HG02763 (cell line): ENCODE measurements around the gene IL12A.

ENCODE experiments used
- ATAC-seq: cut with Tn5 transposase; IDR thresholded peaks from one replicate; pipeline ENCODE4 v1.9.1; 2021; ENCODE audit warnings: mild to moderate bottlenecking, moderate library complexity; ENCODE audit not compliant: unreplicated experiment

The IL12A gene

DNA sequence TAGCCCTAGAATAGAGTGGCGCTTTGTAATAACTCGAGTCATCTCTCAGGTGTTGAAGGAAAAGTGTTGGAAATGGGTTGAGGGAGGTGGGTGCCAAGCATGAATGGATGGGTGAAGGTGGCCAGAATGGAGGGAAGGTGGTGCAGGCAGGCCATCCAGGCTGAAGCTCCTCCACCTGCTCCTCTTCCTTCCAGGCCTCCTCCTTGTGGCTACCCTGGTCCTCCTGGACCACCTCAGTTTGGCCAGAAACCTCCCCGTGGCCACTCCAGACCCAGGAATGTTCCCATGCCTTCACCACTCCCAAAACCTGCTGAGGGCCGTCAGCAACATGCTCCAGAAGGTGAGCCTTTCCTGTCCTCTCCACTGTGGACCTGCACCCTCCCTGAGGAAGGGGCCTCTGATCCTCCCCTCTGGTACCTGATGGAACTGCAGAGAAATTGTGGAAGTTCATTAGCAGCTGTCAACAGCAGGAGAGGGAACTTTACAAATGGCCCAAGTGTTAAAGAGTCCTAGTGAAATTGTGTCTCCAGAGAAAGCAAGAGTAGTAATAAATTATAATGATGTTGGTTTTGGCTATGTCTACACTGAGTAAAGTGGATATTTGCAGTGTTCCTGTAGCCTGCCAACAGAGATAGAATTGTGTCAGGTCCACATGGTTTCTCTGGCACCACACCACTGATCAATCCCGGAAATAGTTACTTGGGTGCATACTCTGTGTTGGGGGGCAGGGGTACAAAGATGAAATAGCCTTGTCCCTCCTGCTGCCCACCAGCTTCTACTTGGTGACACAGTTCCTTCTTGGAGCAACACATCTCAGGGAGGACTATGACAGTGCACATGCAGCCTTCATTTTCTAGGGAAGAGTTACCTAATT lies 1.6 kb downstream of the IL12A start:
- ATAC-seq: no peak

DNA sequence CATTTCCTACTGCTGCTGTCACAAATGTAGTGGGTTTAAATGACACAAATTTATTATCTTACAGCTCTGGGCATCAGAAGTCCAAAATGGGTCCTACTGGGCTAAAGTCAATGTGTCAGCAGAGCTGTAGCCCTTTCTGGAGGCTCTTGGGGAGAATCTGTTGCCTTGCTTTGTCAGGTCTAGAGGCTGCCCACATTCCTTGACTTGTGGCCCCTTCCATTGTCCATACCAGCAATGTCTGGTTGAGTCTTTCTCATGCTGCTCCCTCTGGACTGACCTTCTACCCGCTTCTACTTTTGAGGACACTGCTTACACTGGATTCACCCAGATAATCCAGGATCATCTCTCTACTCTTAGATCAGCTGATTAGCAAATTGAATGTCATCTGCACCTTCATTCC lies 3.0 kb downstream of the IL12A start:
- ATAC-seq: no peak

DNA sequence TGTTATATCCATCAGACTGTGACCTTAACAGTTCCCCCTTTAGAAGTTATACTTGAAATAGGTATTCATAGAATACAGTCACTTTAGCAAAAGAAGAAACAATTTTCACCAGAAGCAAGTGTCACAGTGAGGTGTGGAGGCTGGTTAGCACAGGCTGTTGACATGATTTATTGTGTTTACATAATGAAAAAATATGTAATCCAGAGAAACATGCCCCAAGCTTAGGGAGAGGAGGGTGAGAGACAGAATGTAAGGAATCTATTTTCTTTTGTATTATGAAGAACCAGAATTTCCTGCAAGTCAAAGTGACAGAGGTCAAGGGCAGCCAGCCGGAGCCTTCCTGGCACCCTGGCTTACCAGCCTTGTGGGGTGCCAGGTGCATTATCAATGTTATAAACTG lies 4.0 kb downstream of the IL12A start:
- no peak for ATAC-seq

DNA sequence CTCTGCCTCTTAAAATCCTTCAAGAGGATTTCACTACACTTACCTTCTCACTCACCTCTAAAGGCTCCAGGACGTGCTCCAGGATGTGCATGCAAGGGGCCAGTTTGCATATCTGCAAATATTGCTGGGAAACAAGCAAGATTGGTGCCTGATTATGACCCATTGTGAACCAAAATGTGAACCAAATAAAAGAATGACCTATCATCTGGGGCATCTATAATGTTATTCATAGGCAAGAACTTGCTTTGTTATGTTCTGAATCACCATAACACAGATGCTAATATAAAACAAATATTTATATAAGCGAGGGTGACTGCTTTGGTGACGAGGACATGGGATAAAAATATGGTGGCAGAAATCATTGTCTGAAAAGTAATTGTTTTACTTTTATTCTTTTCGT lies 5.5 kb downstream of the IL12A start:
- no peak for ATAC-seq

DNA sequence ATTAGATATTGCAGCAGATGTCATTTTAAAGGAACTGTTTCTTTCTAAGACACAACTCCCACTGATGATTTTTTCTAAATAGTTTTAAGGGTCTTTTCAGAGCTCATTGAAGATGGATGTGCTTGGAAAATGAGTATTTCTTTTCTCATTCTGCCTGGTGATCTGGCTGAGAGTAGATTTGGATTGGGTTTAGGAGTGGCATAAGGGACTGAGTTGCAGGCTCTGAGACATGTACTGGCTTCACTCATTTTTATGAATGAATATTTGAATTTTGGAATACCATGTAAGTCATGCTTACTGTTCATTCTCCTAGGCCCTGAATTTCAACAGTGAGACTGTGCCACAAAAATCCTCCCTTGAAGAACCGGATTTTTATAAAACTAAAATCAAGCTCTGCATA lies 6.5 kb downstream of the IL12A start:
- no peak for ATAC-seq

DNA sequence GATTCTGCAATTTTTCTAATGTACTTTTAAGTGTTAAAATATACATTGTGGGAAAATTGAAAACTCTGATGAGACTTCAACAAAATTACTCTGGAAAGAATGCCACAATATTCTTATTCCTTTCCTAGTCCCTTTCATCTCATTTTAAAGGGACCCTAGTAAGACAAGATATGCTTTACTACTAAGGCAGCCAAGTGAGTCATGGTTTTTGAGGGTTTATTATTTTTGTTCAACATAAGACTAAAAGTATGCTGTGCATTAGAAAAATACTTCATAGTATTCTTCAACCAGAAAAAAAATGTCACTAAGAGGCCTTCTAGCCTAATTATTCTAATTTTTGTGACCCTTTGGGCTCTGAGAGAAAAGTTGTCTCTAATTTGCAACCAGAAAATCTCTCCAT lies 7.4 kb downstream of the IL12A start:
- no peak for ATAC-seq

DNA sequence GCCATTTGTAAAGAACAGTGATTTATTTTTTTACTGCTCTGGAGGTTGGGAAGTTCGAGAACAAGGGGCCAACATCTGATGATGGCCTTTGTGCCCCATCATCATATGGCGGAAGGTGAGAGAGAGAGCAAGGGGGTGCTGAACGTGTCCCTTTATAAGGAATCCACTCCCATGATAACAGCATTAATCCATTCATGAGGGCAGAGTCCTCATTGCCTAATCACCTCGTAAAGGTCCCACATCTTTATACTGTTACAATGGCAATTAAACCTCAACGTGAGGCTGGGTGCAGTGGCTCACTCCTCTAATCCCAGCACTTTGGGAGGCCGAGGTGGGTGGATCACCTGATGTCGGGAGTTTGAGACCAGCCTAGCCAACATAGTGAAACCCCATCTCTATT lies 8.3 kb downstream of the IL12A start:
- ATAC-seq: no peak

DNA sequence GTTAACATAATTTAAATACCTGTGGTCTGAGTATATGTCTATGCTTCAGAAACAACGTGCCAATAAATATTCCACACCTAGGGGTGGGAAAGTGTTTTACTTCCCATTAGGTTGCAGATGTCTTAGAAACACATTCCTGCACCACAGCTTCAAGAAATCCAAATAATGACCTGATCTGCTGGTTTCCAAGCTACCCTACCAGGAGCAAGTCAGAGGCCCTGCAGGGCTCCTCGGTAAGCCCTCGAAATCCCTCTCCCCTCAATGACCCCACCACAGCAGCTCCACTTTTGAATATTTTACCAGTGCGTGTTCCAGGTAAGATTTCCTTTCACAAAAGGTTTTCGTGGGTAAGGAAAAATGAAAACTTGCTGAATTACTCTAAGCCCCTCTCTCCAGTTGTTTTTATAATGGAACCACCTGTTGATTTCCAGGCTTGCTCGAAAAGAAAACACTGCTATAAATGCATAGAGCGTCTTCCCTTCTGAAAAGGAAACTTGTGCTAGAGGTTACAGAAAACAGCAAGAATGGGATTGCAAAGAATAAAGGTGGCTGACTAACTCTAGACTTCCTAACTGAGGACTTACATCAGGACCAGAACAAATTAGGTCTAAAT lies 12.6 kb downstream of the IL12A start:
- no peak for ATAC-seq

DNA sequence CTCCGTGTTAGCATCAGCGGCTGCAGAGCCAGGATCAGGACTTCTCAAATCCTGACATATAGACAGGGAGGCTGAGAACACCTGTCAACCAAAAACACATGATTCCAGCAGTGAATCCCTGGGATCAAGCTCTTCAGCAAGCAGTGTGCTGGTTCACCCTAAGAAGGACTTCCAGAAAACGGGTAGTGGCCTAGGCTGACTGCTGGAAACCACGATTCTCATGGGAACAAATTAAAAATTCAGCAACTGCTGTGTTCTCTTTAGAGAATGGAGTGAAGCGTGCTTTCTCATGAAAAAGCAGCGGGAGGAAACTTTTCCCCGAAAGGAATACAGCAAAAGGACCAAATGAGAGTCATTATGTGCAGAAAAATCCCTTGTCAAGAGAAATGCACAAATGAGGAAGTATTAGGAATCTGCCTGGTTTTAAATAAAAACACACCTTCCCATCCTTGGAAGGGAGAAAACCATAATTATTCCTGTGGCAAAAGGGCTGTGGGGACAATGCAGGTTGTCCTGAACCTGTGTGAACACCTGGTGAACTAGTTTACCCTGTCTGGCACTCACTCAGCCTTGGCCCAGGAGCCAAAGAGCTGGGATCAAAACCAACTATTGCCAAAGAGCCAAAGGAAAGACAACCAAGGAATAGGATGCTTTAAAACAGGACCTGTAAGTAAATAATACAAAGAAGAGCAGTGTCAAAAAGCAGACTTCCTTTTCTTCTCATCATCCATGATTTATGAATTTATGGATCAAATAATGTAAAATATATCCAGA lies 13.4 kb downstream of the IL12A start:
- no peak for ATAC-seq

DNA sequence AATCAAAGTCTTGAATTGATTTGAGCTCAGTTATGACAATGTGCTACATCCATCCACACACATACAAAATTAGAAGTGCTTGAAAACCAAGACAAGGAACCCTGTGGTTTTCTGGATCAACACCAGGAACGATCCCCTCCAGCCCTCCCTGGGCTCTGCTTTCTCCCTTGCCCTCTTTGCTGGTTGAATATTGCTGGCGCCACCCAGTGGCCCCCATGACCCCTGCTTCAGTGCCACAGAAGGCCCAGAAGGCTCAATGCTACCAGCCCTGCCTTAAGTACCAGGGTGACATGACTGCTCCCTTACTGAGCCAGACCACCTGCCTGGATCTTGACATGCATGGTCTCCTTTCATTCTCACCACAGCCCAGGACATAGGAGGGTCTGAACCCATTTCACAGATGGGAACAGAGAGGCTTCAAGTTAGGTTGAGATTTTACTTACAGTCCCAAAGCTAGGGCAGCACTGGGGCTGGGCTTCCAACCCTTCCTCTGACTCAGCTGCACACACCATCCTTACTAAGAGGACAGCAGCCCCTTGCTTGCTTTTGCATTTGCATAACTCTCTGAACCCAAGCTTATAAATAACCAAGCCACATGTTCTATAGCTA lies 15.0 kb downstream of the IL12A start:
- ATAC-seq: peak; percentile 77

DNA sequence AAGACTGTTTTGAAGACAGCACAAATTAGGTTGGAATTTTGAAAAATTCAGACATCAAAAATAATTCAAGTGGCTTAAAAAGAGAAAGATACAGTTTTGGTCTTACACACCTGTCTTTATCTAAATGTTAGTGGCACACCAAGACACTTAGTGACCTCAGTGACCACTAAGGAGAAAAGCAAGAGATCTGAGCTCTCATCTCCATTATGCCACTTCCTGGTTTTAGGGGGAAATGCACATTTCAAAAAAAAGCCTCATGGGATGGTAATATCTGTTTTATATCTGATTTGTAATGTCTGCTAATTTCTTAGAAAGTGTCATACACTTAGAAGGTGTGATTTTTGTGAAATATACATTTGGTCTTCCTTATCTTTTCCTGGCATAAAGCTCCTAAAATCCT lies 16.4 kb downstream of the IL12A start:
- ATAC-seq: no peak

DNA sequence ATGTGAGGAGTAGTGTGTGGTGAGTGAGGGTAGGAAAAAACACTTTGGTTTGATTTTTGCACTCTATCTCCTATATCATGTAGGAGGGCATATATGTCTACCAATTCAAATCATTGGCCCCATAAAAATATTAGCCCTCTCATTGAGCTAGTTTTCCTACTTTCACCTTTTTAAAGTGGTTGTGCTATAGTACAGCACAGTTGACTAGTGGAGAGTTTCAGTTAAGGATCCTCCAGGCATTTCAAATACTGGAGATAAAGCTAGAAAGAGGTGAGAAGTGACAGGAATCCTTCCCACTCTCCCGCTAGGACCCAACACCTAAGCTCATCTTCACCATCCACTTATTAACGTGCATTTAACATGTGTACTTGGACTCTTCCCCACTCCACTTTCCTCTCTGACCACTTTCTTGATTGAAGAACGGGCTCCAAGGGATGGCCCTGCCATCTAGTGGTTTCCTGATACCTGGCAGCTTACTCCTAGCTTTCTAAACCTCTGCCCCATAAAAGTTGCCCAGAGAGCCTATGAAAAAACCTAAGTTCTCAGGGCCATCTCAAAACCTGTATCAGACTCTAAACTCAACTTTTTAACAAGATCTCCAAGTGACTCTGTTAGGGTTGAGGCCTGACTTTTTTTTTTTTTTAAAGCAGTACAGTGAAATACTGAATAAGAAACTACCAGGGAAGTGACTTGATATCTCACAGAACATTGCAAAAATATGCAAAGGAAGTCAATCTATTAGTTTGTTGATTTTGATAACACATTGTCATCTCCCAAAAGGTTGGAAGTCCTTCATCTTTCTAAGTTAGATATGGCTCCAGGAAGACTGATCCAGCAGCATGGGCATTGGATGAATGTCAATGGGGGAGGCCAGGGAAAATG lies 17.9 kb downstream of the IL12A start:
- peak; percentile 50 for ATAC-seq

DNA sequence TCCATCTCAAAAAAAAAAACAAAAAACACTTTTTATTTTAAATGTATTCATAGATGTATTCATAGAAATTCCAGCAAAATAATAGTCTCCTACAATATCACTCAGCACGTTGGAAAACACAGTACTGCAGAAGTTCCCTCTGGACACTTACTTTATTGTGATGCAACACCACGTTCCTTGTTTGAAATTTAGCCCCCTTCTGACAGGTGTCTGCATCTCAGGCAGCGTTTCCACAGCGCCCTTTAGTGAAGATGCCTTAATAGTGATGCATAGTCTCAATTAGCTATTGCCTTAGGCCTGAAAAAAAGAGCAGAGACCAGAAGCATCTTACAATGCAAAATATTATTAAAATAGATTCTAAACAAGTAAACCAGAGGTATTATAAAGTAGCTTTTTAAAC lies 20.3 kb downstream of the IL12A start:
- ATAC-seq: no peak

DNA sequence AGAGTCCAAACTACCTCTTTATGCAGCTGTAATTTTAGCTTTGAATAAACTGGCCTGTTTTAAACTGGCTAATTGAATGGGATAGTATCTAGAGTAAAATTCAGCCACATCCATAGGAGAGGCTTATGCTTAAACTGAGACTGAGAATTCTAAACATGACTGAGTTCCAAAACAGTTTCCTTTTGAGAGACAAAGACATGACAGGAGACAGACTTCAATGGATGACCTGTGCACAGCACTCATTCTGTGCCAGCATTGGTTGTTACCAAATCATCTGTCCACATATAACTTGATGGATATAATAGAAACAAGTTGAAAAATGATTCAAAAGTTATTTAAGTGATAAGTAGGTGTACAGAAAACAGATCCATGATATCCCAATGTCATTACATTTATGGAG lies 20.9 kb downstream of the IL12A start:
- no peak for ATAC-seq

DNA sequence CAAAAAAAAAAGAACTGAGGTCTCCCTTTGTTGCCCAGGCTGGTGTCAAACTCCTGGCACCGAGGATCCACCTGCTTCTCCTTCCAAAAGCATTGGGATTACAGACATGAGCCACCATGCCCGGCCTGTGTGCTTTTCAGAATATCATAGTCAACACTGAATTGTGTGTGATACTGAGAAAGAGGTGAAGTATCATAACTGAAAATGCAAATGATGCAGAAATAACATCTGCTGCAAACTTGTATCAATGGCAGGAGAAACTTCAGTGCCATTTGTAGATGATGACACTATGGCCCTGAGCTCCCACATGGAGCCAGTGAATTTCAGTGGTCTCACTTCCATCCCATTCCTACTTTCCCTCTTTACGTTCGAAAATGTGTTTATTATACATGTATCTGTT lies 21.9 kb downstream of the IL12A start:
- ATAC-seq: peak; percentile 58

DNA sequence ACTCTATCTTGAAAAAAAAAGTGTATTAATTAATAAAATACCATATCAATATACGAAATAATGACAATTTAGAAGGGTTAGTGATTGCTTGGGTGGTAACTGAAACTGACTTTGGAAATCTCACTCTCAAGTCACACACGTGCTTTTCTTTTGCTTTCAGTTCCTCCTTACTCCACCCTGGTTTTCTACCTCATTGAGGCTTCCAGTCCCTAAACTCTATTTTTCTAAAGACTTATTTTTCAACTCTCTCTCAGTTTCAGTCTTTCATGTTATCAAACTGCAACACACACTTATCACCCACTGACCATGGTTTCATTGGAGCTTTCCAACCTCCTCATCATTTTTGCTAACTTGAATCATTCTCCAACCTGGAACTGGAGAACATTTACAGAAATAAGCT lies 23.5 kb downstream of the IL12A start:
- peak; percentile 83 for ATAC-seq

DNA sequence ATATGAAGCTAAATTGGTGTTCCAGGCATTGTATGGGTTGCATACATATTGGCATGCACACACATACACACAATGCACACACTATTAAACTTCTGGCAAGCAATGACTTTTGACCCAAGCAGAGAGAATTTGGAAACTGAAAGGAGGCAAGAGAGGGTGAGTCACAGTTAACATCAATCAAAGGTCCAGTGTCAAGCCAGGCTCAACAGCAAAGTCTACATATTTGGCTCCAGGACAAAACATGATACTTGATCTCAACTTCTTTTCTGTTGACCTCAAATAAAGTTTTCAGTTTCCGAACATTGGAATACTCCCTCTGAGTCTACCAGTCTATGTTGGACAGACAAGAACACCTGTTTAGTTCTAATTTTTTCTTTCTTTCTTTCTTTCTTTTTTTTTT lies 28.3 kb downstream of the IL12A start:
- ATAC-seq: no peak

DNA sequence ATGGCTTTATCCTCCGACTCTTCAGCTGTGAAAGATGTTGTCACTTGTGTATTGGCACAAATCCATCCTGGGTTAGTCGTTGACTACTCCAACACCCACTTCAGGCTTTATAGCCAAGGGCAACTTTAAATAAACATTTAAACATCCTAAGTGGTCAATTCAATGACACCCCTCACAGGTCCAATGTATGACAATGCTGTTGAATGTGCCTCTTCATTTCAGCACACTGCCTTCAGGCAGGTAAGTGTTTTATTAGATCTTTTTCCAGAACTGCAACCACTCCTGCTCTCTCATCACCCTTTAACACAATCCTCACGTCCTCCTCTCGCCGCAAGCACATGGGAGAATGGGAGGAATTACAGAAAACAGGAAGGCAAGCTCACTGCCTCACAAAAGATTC lies 30.3 kb downstream of the IL12A start:
- ATAC-seq: no peak

DNA sequence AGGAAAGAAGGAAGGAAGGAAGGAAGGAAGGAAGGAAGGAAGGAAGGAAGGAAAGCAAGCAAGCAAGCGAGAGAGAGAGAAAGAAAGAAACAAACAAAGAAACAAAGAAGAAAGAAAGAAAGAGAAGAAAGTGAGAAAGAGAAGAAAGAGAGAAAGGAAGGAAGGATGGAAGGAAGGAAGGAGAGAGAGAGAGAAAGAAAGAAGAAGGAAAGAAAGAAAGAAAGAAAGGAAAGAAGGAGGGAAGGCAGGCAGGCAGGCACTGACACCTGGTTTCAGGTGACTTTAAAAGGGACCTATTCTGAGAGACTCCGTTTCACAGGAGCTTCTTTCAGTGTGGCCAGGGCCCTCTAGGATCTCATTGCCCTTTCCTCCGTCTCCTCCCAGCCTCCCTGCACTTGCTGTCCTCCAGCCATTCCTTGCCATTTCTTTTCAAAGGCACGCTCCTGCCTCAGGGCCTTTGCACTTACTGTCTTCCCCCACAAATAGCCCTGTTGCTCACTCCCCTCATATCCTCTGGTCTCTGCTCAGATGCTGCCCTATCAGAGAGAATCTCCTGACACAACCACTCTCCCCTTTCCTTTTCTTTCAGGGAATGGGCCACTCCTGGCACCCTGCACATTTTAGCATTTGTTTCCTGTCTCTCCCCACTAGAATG lies 31.5 kb downstream of the IL12A start:
- ATAC-seq: no peak

DNA sequence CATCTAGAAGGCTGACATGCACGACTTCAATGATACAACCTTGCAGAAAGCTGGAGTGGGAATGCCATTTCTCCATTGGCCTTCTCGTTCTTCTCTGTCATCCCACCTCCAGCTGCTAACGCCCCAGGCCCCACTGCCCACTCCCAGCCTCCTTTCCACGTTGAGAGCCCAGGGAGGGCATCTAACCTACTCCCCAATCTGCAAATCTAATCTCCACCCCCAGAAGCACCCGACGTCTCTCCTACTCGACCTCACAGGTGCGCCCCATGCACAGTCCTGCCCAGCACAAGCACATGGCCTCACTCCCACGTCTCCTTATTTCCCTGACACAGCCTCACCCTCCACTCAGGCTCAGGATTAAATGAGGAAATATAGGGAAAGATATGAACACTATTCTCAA lies 33.4 kb downstream of the IL12A start:
- no peak for ATAC-seq
